NCI-H82 (cell line): ENCODE results near the gene EEF1A2.

Source experiments
- DNase-seq: peaks from one replicate; lab custom pipeline; 2025; lab: John Stamatoyannopoulos, UW

The EEF1A2 gene

GRCh38 chr20:63499338-63499969, 571 bp upstream of the EEF1A2 start:
- DNase-seq = peak; percentile 65

GRCh38 chr20:63497946-63498935, 642 bp downstream of the EEF1A2 start:
- DNase-seq = peak; percentile 58

- DNase-seq = no peak
These were observed 1.5 kb downstream of the EEF1A2 start for GRCh38 chr20:63497138-63497945.

GRCh38 chr20:63496596-63497120, 2.2 kb downstream of the EEF1A2 start:
- no peak for DNase-seq

GRCh38 chr20:63495741-63496595, 2.9 kb downstream of the EEF1A2 start:
- peak; percentile 81 for DNase-seq

DNA sequence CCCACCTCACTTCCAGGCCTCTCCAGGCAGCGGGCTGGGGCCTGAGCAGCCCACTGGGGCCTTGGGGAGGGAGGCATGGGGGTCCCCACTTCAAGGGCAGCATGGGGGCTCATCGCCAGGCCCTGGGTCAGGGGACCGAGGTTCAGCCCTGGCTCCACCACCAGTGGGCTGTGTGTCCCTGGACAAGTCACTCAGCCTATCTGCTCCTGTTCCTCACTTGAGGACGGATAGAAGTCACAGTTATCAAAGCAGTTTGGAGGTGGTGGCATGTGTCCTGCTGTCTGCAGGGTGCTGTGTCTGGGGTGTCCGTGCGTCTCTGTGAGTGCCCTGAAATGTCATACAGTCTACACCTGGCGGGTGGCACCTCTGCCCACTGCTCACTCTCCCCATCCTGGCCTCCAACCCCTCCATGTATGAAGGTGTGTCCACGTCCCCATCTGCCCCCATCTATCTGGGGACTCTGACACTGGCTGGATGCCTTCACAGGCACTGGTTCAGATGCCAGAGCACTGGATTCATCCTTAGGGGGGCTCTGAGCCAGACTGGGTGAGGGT, 3.6 kb downstream of the EEF1A2 start:
- no peak for DNase-seq

DNA sequence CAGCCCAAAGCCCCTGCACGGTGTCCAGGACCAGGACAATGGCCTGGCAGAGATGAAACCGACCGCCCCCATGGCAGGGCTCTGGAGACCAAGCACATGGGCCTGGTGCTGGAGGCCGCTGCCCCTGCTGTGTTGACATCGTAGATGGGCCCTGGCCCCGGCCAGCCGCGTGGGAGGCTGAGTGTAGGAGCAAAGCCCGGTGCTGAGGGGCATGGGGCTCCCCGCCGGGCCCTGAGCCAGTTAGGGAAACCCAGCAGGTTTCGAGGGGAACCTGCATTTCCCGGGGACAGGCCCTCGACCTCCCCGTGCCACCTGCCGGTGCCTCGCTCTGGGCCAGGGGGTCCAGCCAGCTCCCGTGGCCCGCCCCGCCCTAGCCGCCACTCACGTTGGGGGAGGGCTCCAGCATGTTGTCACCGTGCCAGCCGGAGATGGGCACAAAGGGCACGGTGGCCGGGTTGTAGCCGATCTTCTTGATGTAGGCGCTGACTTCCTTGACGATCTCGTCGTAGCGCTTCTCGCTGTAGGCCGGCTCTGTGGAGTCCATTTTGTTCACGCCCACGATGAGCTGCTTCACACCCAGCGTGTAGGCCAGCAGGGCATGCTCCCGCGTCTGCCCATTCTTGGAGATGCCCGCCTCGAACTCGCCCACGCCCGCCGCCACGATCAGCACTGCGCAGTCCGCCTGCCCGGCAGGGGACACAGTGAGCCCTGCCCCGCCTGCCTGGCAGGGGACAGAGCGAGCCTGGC, 4.3 kb downstream of the EEF1A2 start:
- DNase-seq = no peak

- DNase-seq = no peak
These were observed 4.8 kb downstream of the EEF1A2 start for GRCh38 chr20:63494084-63494419.

- DNase-seq = no peak
These were observed 5.3 kb downstream of the EEF1A2 start for GRCh38 chr20:63493563-63494020.

DNA sequence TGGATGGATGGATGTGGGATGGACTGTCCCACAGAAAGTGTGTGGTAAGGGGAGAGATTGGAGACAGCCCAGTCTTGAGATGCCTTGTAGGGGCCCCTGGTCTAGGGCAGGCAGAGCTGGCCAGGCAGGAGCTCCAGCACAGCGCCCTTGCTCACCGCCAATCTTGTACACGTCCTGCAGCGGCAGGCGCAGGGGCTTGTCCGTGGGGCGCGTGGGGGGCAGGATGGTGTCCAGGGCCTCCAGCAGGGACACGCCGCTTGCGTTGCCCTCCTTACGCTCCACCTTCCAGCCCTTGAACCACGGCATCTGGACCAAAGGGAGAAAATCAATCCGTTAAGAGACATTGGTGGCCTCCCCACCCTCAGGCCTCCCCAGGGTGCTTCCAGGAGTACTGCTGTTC, 5.9 kb downstream of the EEF1A2 start:
- no peak for DNase-seq

GRCh38 chr20:63492518-63492917, 6.4 kb downstream of the EEF1A2 start:
- no peak for DNase-seq

DNA sequence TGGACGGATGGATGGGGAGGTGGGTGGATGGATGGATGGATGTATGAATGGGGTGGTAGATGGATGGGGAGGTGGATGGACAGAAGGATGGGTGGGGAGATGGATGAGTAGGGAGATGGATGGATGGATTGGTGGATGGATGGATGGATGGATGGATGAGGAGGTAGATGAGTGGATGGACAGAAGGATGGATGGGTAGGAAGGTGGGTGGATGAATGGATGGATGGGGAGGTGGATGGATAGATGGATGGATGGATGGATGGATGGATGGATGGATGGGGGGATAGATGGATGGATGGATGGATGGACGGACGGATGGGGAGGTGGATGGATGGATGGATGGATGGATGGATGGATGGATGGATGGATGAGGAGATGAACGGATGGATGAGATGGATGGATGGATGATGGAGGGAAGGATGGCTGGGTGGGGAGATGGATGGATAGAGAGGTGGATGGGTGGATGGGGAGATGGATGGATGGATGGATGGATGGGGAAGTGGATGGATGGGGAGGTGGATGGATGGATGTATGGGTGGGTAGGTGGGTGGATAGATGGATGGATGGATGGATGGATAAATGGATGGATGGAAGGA, 7.2 kb downstream of the EEF1A2 start:
- no peak for DNase-seq

DNA sequence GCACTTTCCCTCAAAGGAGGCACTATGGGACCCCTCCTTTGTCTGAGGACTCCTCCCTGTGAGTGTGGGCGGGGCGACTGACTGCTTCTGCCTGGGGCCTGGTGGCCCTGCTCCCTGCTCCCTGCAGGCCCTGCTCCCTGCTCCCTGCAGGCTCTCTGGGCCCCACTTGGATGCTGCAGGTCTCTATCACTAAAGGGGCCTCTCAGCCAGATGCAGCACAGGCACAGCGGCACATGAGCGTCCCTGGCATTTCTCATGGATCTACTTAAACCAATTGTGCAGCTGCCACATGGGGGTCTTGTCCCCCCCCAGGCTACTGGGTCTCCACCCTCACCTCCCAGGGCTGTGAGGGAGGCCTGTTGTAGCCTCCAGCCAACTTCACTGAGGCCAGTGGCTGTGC, 7.8 kb downstream of the EEF1A2 start:
- no peak for DNase-seq

GRCh38 chr20:63490416-63490815, 8.5 kb downstream of the EEF1A2 start:
- DNase-seq = no peak

DNA sequence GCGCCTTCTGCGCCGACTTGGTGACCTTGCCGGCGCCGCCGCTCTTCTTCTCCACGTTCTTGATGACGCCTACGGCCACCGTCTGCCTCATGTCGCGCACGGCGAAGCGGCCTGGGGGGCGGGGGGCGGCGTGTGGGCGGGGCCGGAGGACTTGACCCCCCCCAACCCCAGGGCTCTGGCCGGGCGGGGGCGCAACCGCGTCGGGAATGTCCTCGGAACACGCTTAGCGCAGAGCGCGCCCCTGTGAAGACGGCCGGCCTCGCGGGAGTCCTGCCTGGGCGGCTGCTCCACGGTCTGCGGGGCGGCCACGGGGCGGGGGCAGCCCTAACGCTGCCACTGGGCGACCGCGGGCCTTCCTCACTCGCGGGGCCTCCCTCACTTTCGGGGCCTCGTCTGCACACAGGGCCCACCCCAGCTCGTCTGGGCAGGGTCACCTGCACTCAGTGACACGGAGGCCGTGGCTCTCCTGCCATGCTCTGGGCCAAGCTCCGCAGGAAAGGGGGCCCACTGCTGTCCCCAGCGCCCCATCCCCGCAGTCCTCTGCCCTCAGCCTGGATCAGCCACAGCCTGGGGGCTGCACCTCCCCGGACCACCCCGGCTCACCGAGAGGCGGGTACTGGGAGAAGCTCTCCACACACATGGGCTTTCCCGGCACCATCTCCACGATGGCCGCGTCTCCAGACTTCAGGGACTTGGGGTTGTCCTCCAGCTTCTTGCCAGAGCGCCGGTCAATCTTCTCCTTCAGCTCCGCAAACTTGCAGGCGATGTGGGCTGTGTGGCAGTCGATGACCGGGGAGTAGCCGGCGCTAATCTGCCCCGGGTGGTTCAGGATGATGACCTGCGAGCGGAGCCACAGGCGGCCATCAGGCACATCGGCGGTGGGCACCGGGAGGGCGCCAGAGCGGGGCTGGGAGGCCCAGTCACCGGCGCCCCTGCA, 10.3 kb downstream of the EEF1A2 start:
- no peak for DNase-seq

GRCh38 chr20:63487781-63488241, 11.1 kb downstream of the EEF1A2 start:
- no peak for DNase-seq

GRCh38 chr20:63487116-63487764, 11.6 kb downstream of the EEF1A2 start:
- DNase-seq = no peak

- no peak for DNase-seq
These were observed 12.5 kb downstream of the EEF1A2 start for GRCh38 chr20:63486300-63486855.
